Retinal pigment epithelial cell (primary cell): ENCODE results near the gene CERS2.

Source experiments
- DNase-seq: peaks from one replicate; pipeline ENCODE4 v3.0.0-alpha.2; 2010; ENCODE audit warnings: low read depth
- H3K4me3 ChIP-seq: 2 replicates; pipeline ENCODE4 v1.5.1; 2011; ENCODE audit warnings: mild to moderate bottlenecking, low read length, control low read depth, moderate library complexity
- TF ChIP-seq, protein P1 (sequence below): conservative IDR thresholded peaks from 2 replicates; pipeline ENCODE4 v1.5.1; 2011; ENCODE audit warnings: low read depth, low read length, control low read depth, inconsistent platforms

The CERS2 gene

GRCh38 chr1:150927624-150928023, 47.0 kb downstream of the CERS2 start:
- TF ChIP-seq, protein P1, sequence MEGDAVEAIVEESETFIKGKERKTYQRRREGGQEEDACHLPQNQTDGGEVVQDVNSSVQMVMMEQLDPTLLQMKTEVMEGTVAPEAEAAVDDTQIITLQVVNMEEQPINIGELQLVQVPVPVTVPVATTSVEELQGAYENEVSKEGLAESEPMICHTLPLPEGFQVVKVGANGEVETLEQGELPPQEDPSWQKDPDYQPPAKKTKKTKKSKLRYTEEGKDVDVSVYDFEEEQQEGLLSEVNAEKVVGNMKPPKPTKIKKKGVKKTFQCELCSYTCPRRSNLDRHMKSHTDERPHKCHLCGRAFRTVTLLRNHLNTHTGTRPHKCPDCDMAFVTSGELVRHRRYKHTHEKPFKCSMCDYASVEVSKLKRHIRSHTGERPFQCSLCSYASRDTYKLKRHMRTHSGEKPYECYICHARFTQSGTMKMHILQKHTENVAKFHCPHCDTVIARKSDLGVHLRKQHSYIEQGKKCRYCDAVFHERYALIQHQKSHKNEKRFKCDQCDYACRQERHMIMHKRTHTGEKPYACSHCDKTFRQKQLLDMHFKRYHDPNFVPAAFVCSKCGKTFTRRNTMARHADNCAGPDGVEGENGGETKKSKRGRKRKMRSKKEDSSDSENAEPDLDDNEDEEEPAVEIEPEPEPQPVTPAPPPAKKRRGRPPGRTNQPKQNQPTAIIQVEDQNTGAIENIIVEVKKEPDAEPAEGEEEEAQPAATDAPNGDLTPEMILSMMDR: no peak
- no peak overlapping the region for H3K4me3 ChIP-seq
- no peak for DNase-seq

DNA sequence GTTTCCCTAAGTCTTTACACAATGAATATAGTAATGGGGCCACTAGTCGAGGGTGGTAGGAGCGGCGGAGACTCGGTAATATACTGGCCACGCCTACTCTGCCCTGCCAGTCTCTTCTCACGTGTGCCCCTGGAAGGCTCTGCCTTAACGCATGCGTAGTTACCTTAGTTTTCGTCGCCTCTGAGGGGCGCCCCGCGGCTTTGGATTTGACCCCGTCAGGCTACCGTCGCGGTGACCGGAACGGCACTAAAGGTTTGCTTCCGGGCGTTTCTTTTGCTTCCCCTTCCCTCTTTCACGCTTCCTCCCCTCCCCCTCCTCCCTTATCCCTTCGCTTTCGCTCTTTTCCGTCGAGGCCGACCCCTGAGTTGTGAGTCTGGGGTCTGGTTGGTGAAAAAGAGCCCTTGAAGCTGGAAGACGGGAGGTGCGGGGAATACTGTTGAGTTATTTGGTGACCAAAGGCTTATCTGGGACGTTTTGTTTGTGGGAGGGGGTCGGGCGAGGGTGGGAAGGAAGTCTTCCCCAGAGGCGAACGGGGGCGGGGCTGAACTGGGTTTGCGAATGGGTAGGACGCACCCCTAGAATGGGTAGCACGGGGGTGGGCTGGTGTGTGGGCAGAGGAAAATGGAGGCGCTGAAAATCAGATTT, 48.4 kb downstream of the CERS2 start, which contains the start of gene SETDB1:
TSS of gene SETDB1 (plus strand) at position 267 of the 645 bp plus-strand sequence. CDS start 1,352 bp downstream, outside the sequence.
- H3K4me3 ChIP-seq: peak within 1 kb of the TSS; percentile 97
- TF ChIP-seq, protein P1: peak; percentile 22

GRCh38 chr1:150925080-150925479, 49.6 kb downstream of the CERS2 start:
- TF ChIP-seq, protein P1: no peak
- no peak for DNase-seq
- no peak overlapping the region for H3K4me3 ChIP-seq

More for the DNA sequence above, 48.4 kb downstream of the CERS2 start, which contains the start of gene SETDB1:
- DNase-seq: peak; percentile 89

DNA sequence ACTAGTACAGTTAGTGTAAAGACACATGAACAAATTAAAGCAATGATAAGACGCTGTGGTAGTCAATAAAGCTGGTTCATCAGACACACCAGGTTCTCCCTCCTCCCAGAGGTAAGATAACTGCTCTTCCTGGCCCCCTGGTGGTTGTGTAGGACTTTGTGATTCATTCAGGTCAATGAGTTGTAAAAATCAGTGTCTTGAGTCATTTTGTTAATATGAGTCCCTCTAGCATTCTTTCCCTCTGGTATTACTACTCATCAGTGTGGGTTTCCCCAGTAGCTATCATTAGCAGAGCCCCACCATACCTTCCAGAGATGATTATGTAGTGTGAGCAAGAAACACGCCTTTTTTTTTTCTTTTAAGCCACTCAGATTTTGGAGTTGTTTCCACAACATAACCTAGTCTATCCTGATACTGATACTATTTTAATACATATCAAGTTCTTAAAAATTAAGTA, 52.1 kb downstream of the CERS2 start:
- DNase-seq: peak; percentile 35
- TF ChIP-seq, protein P1: peak; percentile 86
- no peak overlapping the region for H3K4me3 ChIP-seq

DNA sequence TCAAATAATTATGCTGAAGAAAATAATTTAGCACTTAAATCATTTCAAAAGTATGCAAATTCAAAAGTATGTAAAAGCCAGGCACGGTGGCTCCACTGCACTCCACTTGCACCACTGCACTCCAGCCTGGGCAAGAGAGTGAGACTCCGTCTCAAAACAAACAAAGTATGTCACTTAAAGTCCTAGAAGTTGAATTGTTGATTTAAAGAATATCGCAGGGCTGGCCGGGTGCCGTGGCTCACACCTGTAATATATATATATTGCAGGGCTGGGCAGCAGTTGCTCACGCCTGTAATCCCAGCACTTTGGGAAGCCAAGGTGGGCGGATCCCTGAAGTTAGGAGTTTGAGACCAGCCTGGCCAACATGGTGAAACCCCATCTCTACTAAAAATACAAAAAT, 57.2 kb downstream of the CERS2 start:
- no peak overlapping the region for H3K4me3 ChIP-seq
- TF ChIP-seq, protein P1: no peak
- no peak for DNase-seq
